Measurements from ENCODE around the gene F12.

- peak in 1 of 11 experiments; percentile 8 for TF ChIP-seq CTCF (IDR thresholded peaks at IDR 0.05 in 8 of 11, conservative IDR thresholded peaks at IDR 0.05 in 3 of 11)
- TF ChIP-seq POLR2AphosphoS5 (IDR thresholded peaks at IDR 0.05): peak; percentile 24 to 67 (median 56)
Observed at GRCh38 chr5:177427919-177428573, 18.7 kb upstream of the F12 start.
